ENCODE results near the gene CFAP299.
"Not testable (repeated sequence)": the region's sequence is repeated elsewhere in the genome, so short reads cannot be mapped to it uniquely, and the experiment has no call there.

The CFAP299 gene

GRCh38 chr4:80333121-80333520 is 2.4 kb upstream of the CFAP299 start:
- DNase-seq = no peak

DNA sequence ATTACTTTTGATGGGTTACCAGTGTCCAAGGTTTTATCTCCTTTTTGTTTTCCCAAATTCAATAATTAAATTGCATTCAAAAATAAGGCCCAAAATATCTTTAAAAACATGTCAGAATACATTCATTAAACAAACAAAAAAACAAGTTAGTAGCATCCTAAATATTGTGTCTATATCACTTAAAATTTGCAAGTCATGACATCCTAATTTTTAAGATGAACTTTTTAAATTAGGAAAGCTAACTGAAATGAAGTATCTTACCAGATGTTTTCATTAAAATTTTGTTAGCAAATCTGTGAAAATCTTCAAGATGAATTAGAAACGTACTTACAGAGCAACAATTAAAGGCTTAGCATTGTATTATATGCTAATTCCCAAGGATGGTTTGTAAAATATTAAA is 962 bp upstream of the CFAP299 start:
- no peak for DNase-seq

DNA sequence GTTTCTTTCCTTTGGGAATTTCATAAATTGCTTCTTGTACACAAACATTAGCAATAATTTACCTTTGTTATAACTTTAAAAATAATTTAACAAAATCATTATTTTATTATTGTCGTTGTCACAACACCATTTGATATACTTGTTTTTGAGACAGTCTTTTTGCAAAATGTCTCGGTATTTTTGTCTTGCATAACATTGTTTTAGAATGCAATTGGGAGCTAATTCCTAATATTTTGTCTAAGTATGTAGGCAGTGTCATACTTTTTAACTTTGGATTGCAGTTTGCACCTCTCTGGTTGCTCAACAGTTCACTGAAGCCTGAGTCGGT is 340 bp upstream of the CFAP299 start:
- no peak for DNase-seq

DNA sequence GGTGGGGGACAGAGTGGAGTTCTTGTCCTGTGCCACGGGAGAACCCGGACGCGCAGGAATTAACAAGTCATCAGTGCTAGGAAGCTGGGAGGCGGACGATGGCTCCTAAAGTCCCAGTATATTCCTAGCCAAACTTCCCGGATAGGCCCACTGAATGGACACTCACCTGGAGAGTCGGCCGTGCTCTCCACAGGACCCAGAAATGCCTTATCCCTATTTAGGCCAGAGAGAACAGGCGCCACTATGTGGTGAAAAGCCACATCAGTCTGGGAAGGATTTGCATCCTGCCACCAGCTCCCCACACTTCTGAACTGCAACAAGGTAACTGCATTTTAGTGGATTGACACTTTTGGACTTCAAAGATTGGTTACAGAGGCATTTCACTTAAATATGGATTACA is 1.1 kb downstream of the CFAP299 start:
- no peak for DNase-seq

- DNase-seq = no peak
Observed at GRCh38 chr4:80340036-80340435, 4.5 kb downstream of the CFAP299 start.

- not testable (repeated sequence) for DNase-seq
Observed at GRCh38 chr4:80342684-80343083, 7.2 kb downstream of the CFAP299 start.

DNA sequence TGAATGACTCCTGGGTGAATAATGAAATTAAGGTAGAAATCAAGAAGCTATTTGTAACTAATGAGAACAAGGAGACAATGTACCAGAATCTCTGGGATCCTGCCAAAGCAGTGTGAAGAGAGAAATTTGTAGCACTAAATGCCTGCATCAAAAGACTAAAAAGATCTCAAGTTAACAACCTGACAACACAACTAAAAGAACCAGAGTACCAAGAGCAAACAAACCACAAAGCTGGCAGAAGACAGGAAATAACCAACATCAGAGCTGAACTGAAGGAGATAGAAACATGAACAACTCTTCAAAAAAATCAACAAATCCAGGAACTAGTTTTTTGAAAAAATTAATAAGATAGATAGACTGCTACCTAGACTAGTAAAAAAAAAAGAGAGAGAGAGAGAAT is 8.4 kb downstream of the CFAP299 start:
- no peak for DNase-seq

GRCh38 chr4:80360084-80360483 is 24.6 kb downstream of the CFAP299 start:
- no peak for DNase-seq

DNA sequence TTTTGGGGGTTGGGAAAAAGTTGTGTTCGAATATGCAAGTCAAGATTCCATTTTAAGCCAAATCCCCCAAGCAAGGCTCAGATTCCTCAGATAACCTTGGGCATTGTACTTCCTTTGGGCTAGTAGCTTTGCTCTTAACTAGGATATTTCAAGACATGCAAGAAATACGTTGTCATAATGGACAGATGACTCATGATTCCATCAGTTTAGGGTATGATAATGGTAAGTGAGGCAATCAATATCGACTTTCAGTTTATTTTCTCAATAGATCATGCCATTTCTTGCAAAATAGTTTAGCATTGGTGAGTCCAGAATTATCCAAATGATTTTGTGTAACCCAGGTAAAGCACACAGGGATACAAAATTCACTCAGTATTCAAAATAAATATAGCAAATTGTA is 25.4 kb downstream of the CFAP299 start:
- no peak for DNase-seq

GRCh38 chr4:80361329-80361900 is 25.9 kb downstream of the CFAP299 start:
- no peak for DNase-seq

- DNase-seq = peak; percentile 14
Observed at GRCh38 chr4:80362578-80363181, 27.1 kb downstream of the CFAP299 start.

DNA sequence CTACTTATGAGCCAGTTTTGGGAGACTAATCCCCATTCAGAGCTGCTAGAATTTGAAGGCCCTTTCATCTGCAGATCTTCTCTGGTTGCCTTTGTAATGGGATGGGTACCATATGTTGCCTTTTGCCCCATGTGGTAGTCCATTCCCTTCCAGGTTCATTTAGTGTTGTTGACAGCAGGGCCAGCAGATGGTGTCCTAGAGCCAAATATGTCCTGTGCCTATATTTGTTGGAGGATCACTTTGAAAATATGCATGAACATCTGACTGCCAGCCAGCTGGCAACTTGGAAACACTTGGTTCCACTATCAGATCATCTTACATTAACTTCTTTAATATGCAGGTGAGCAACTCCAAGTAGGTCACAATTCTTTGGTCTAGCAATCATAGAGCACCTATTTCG is 30.4 kb downstream of the CFAP299 start:
- peak; percentile 37 for DNase-seq

GRCh38 chr4:80367737-80368136 is 32.2 kb downstream of the CFAP299 start:
- no peak for DNase-seq

- DNase-seq = no peak
Observed at GRCh38 chr4:80370635-80371034, 35.1 kb downstream of the CFAP299 start.

DNA sequence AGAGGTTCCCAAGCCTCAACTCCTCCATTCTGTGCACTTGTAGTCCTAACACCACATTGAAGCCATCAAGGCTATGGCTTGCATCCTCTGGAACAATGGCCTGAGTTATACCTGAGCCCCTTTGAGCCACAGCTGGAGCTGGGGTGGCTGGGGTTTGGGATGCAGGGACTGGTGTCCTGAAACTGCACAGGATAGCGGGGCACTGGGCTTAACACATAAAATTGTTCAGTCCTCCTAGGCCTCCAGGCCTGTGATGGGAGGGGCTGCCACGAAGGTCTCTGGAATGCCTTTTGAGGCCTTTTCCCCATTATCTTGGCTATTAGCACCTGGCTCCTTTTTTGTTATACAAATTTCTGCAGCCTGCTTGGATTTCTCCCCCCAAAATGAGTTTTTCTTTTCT is 35.5 kb downstream of the CFAP299 start:
- DNase-seq = no peak

- no peak for DNase-seq
Observed at GRCh38 chr4:80374180-80374579, 38.6 kb downstream of the CFAP299 start.

DNA sequence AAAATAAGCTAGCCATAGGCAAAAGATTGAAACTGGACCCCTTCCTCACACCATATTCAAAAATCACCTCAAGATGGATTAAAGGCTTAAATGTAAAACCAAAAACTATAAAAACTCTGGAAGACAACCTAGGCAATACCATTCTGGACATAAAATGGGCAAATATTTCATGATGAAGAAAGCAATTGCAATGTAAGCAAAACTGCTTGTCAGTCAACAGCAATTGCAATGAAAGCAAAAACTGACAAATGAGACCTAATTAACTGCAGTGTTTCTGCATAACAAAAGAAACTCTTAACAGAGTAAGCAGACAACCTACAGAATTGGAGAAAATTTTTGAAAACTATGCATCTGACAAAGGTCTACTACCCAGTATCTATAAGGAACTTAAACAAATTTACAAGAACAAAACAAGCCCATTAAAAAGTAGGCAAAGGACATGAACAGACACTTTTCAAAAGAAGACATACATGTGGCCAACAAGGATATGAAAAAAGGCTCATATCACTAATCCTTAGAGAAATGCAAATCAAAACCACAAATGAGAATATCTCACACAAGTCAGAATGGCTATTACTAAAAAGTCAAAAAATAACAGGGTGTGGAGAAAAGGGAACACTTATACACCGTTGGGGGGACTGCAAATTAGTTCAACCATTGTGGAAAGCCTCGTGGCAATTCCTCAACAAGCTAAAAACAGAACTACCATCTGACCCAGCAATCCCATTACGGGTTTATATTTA is 46.7 kb downstream of the CFAP299 start:
- no peak for DNase-seq

DNA sequence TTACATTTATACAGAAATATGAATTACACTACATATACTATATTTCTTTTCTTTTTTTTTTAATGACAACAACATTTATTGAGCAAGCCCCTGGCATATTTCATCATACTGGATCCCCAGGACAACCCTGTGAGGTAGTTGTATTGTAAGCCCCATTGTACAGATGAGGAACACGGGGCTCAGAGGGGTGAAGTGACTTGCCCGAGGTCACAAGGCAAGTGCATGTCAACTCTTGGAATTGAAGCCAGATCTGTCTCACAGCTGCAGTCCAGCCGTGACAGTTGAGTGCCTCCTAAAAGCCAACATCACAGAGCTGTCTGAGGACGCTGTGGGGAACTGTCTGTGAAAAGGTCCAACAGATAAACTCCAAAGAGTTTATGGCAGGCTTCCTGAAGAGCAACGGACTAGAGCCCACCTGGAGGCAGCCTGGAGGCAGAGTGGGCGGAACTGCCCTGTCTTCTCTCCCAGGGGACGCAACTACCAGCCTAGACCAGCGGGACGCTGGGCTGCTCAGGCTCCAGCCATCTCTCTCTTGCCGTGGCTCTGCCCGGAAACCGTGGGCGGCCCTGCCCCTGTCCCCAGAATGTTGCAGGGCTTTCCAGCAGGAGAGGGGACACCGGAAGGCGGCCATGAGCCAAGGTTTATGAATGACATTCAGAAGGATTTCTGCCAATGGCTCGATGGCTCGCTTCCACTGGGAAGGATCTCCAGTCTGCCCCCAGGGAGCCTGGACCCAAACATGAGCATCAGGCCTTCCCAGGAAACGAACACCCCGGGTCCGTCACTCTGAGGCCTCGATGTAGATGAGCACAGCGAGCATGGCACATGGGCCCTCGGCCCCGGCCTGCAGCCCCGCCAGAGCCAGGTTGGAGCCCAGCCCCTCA is 50.1 kb downstream of the CFAP299 start:
- no peak for DNase-seq

DNA sequence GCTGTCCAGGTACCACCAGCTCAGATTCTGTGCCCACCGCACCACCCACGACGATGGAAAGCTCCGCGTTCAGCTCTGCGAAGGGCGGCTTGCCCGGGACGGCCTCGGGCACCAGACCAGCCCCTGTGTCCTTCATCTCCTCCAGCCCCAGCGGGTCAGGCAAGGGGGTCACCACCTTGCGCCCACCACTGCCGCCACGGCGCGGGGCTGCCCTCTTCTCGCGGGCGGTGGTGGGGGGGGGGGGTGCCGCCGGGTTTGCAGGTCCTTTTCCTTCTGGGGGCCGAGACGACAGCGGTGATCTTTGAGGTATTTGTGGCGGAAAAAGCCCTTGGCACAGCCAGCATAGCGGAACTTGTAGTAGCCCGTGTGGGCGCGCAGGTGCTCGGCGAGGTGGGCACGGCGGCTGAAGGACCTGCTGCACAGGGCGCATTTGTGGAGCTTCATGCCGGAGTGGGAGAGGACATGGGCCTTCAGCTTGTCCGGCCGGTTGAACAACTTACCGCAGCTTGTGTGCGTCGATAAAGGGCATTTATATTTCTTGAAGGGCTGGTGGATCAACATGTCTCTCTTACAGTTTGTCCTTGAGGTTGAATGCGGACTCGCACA is 50.9 kb downstream of the CFAP299 start:
- no peak for DNase-seq

DNA sequence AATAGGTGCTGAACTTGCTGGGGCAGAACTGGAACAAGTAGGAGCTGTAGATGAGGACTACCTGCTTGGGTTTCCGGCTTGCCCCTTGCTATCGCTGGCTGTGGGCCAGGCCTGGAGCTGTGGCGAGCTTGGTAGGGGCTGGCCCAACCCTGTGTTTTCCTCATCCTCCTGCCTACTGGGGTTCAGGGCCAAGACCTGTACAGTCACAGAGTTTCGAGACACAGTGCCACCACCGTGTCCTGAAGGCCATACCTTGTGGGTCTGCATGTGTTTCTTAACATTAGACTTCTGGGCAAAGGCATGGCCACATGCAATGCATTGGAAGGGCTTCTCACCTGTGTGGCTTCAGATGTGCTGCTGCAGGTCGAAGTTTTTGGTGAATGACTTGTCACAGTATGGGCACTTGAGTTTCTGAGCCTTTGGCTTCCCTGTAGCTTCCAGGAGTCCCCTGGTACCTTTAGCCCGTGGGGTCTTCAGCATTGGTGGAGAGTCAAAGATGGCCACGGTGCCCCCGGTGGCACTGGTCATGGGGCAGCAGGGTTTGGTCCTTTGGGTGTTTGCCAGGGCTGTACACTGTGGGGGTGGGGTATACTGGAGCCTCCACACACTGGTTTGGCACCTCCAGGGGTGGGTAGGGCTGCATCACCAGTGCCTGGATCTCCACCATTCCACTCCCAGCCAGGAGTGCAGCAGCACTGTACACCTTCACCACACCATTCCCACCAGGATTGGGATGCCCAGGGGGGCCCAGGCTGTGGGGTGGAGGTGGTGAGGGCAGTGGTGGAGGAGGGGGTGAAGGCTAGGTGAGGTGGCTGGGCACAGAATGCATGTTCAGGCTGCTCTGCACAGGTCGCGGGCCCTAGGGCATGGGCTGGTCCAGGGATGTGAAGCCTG is 52.1 kb downstream of the CFAP299 start:
- no peak for DNase-seq

DNA sequence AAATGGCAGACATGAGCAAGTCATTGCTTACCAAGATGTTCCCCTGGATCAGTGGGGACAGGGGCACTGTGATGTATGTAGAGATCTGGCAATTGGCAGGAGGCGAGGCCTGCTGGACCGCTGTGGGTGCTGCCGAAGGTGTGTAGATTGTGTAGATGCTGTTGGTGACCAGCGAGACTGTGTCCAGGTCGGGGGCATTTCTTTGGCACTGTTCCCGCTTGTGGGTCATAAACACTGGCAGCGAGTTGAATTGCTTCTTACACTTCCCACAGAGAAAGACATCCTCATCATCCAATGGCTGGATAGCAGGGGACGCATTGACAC is 52.7 kb downstream of the CFAP299 start:
- DNase-seq = no peak

GRCh38 chr4:80390178-80390577 is 54.6 kb downstream of the CFAP299 start:
- DNase-seq = no peak
